ENCODE data around the gene TMEM91. TPM values are rescaled to one million over a fixed set of nuclear protein-coding genes. Genes with fewer than 3 reads are reported as not detected.

The TMEM91 gene
- total and polyA plus RNA-seq, 2 of the 13 experiments (the other 11 are each of a cell fraction or from before 2014, with no cell fraction given) = 6.3 to 10.3 TPM

- TF ChIP-seq ZNF687 (CRISPR knock-in tag; IDR thresholded peaks at IDR 0.05) (peak; percentile 27; the same call in 1 of the 2 replicates), SP4 (CRISPR knock-in tag; IDR thresholded peaks at IDR 0.05) (0 out of 2 replicates have a peak, but pooled peaks have one; percentile 24), CTCF (CRISPR knock-in tag; IDR thresholded peaks at IDR 0.05) (peak; percentile 57), AGO2 (optimal IDR thresholded peaks at IDR 0.05; ENCODE audit: low read depth, low read length) (peak; percentile 54)
Observed at GRCh38 chr19:41431426-41432386, 55.4 kb downstream of the TMEM91 start (continued).

GRCh38 chr19:41433171-41433570 is 56.8 kb downstream of the TMEM91 start:
- Histone ChIP-seq H3K4me2 (ENCODE audit: low read depth, low read length) (no peak overlapping the region), H2AFZ (ENCODE audit: low read length) (no peak overlapping the region), H3K36me3 (replicated peaks in 1 of 2; ENCODE audit: control insufficient read depth in 1 of 2, insufficient read depth in 2 of 2, low read length in 2 of 2) (peaks cover 11 to 26% of the 10 kb centered on the region in 2 experiments; a peak in 4 of 5 replicates), H4K20me1 (ENCODE audit: insufficient read depth, low read length) (no peaks in the 10 kb centered on the region), H3K79me2 (ENCODE audit: insufficient read depth, low read length) (no peaks in the 10 kb centered on the region), H3K9ac (ENCODE audit: insufficient read depth, low read depth, low read length) (no peak overlapping the region), H3K4me1 (ENCODE audit: insufficient read depth, low read length) (peaks cover 22% of the 10 kb centered on the region), H3K9me3 (ENCODE audit: low read length) (no peaks in the 10 kb centered on the region), H3K4me3 (replicated peaks in 1 of 3; ENCODE audit: insufficient read depth in 1 of 3, low read depth in 2 of 3, low read length in 3 of 3) (no peak overlapping the region), H3K27me3 (ENCODE audit: control insufficient read depth in 1 of 2, insufficient read depth in 2 of 2, low read length in 2 of 2) (no peaks in the 10 kb centered on the region), H3K27ac (ENCODE audit: extremely low read length, insufficient read depth, low read length) (no peak overlapping the region)
- ChIA-PET CTCF (ENCODE audit: low intra/inter-chr PET ratio, low total read pairs) (no interaction called here), POLR2A (interaction anchor here (0.7 kb wide), 1 partner anchor 23 kb away, joined by 3 read pairs; no protein-coding TSS in a partner anchor)
- FAIRE-seq (no peak), DNase-seq (ENCODE audit: low spot score) (no peak), ATAC-seq (no peak)
- BruUV-seq (replicated peaks) = no TSS peak
- in situ Hi-C loops (cut with HindIII; ENCODE audit: extremely low pct_ligation_motif_present, low pct_unique_long_range_greater_than_20kb) (no loop called here), intact Hi-C loops (cut with micrococcal nuclease; ENCODE audit: unreplicated experiment) (no loop called here)
- 100% methylated on average over 10 of the region's 18 CpGs for WGBS (ENCODE audit: low lambda C conversion rate)
- TF ChIP-seq RBFOX2 (IDR thresholded peaks at IDR 0.05; ENCODE audit: low read depth, low read length) (0 out of 2 replicates have a peak, but pooled peaks have one; percentile 29), SIX1 (CRISPR knock-in tag; IDR thresholded peaks at IDR 0.05; ENCODE audit: borderline replicate concordance) (no peak), MXI1 (IDR thresholded peaks at IDR 0.05; ENCODE audit: borderline replicate concordance, low read depth, low read length) (no peak), ZFP41 (CRISPR knock-in tag; IDR thresholded peaks at IDR 0.05; ENCODE audit: borderline replicate concordance) (no peak), SKIL (CRISPR knock-in tag; IDR thresholded peaks at IDR 0.05; ENCODE audit: borderline replicate concordance) (no peak), AGO2 (optimal IDR thresholded peaks at IDR 0.05; ENCODE audit: low read depth, low read length) (peak; percentile 63), GPBP1L1 (CRISPR knock-in tag; IDR thresholded peaks at IDR 0.05) (no peak), ZNF354B (CRISPR knock-in tag; IDR thresholded peaks at IDR 0.05) (no peak)

All from HepG2 (cell line).